Ishikawa (cell line): ENCODE results near the gene PTPRJ.

Experiments
- CEBPB ChIP-seq: IDR thresholded peaks from 2 replicates; pipeline ENCODE4 v1.6.1; 2012
- CREB1 ChIP-seq: IDR thresholded peaks from 2 replicates; pipeline ENCODE4 v1.6.1; 2012; ENCODE audit warnings: low read depth
- EGR1 ChIP-seq: IDR thresholded peaks from 2 replicates; pipeline ENCODE4 v1.6.1; 2012
- EP300 ChIP-seq: IDR thresholded peaks from 2 replicates; pipeline ENCODE4 v1.6.1; 2012; ENCODE audit warnings: borderline replicate concordance
- FOXM1 ChIP-seq: IDR thresholded peaks from 2 replicates; pipeline ENCODE4 v1.6.1; 2012; ENCODE audit warnings: low read depth, borderline replicate concordance
- NFIC ChIP-seq: IDR thresholded peaks from 2 replicates; pipeline ENCODE4 v1.6.1; 2012
- RAD21 ChIP-seq: IDR thresholded peaks from 2 replicates; pipeline ENCODE4 v1.6.1; 2012; ENCODE audit warnings: low read depth
- REST ChIP-seq: IDR thresholded peaks from 2 replicates; pipeline ENCODE4 v1.6.1; 2012; ENCODE audit warnings: low read depth, mild to moderate bottlenecking
- TAF1 ChIP-seq: IDR thresholded peaks from 2 replicates; pipeline ENCODE4 v1.6.1; 2012; ENCODE audit warnings: low read depth, mild to moderate bottlenecking
- TCF12 ChIP-seq: IDR thresholded peaks from 2 replicates; pipeline ENCODE4 v1.6.1; 2012; ENCODE audit warnings: low read depth
- TEAD4 ChIP-seq: IDR thresholded peaks from 2 replicates; pipeline ENCODE4 v1.6.1; 2012
- USF1 ChIP-seq: IDR thresholded peaks from 2 replicates; pipeline ENCODE4 v1.6.1; 2012
- YY1 ChIP-seq: IDR thresholded peaks from 2 replicates; pipeline ENCODE4 v1.6.1; 2012; ENCODE audit warnings: low read depth
- ZBTB7A ChIP-seq: IDR thresholded peaks from 2 replicates; pipeline ENCODE4 v1.6.1; 2012; ENCODE audit warnings: low read depth
- TF ChIP-seq, protein P1 (sequence below): IDR thresholded peaks from 2 replicates; pipeline ENCODE4 v1.6.1; 2012

Gene PTPRJ

DNA sequence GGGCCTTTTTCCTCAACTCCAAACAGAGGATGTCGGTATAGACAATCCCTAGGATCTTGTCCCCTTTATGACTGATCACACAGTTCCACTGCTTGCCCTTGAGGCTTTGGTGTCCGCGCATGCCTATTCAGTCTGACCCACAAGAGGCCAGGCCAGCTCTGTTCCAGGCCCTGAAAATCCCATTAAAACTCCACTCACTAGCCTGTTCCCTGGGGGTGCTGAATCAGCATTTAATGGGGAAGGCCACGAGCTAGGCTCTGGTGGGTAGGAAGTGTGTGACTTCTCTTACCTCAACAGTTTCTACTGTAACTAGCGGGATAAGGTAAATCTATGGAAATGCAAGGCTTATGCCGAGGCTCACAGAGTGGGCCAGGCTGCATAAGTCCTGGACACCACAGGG is 117.7 kb downstream of the PTPRJ start:
- TF ChIP-seq, protein P1, sequence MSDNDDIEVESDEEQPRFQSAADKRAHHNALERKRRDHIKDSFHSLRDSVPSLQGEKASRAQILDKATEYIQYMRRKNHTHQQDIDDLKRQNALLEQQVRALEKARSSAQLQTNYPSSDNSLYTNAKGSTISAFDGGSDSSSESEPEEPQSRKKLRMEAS = no peak
- peak; percentile 68 for TF ChIP-seq REST

DNA sequence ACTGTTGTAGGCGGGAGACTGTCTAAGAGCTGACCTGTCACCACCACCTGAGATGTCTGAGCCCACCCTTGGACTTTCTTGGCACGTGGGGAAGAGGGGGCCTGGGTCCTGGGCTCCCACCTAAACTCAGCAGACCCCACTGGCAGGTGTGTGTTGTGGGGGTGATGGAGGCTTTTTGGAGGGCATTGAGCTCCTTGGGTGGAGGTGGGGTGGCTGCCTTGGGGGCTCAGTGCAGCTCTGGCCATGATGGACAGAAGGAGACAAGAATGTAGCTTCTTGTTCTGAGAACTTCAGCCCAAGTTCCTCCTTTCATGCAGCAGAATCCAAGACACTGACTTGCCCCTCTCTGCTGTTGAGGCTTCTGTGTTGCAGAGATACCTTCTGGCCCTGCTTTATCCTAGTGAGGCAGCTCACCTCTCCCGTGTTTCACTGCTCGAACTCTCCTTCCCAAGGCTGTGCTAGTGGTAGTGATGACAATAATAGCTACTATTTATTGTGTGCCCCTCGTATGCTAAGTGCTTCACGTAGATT is 119.6 kb downstream of the PTPRJ start:
- TF ChIP-seq TAF1 (no peak), RAD21 (no peak), CREB1 (no peak), EP300 (no peak), EGR1 (no peak), TEAD4 (no peak), NFIC (no peak), REST (no peak), FOXM1 (no peak), USF1 (no peak), YY1 (no peak), CEBPB (no peak), TCF12 (no peak), ZBTB7A (no peak)

GRCh38 chr11:48101044-48101733 is 120.8 kb downstream of the PTPRJ start:
- TF ChIP-seq TAF1 (no peak), YY1 (no peak), CREB1 (no peak), TCF12 (no peak), EGR1 (no peak), FOXM1 (no peak), CEBPB (no peak), REST (no peak), USF1 (no peak), EP300 (no peak), TEAD4 (no peak), ZBTB7A (no peak), RAD21 (no peak), NFIC (no peak)
- TF ChIP-seq, protein P1 = no peak

DNA sequence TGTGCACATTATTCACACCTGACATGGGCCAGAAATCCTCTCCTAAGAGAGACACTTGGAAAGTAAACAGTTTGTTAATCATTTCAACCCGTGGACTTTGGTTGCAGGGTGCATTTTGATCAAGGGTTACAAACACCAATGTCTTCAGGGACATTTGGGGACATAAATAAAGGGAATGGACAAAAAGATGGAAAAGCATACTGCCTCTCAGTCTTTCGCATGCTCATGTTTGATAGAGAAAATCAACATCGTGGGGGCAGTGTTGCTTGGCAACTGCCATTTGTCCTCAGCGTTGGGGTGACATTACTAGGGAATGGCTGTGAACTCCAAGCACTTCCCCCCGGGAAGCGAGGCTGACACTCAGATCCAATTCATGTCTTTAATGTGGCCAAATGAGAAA is 121.6 kb downstream of the PTPRJ start:
- TF ChIP-seq TCF12 = no peak
